HepG2 (cell line): Measurements from ENCODE around the gene TBC1D10A. TPM values are rescaled to one million over a fixed set of nuclear protein-coding genes. Genes with fewer than 3 reads are reported as not detected.

Source experiments
- ATAC-seq: fragments of 200-7000 bp; cut with Tn5 transposase; 3 replicates; pipeline ENCODE4 v1.9.1; 2020; ENCODE audit warnings: mild to moderate bottlenecking, moderate library complexity
- BruUV-seq: library from RNA; stranded (reverse); fragments of 400-500 nt; replicated peaks from 2 replicates; lab custom pipeline; 2021; lab: Mats Ljungman, UMichigan
- CTCF ChIA-PET: fragments of 300-600 bp; formaldehyde crosslinking; extraction: SDS; loops from one replicate; lab custom pipeline; 2021; ENCODE audit warnings: low total read pairs, inconsistent platforms, low intra/inter-chr PET ratio; lab: Yijun Ruan, JAX
- POLR2A ChIA-PET: fragments of 350-600 bp; sonication (Branson Sonifier 250); formaldehyde crosslinking; loops from one replicate; lab custom pipeline; 2020; ENCODE audit warnings: antibody characterized with exemption, inconsistent platforms; lab: Yijun Ruan, JAX
- DNase-seq: peaks from one replicate; pipeline ENCODE4 v3.0.0-alpha.2; 2015; ENCODE audit warnings: low spot score
- FAIRE-seq: peaks from 3 replicates; lab custom pipeline; 2011; peaks lifted over from hg19 to GRCh38; lab: Jason Lieb, UNC
- H2AFZ ChIP-seq: one replicate; pipeline ENCODE4 v1.6.1; 2011; ENCODE audit warnings: low read length, inconsistent platforms
- H3K27ac ChIP-seq: fragments of 300-600 bp; 3 replicates; pipeline ENCODE4 v1.8.0; 2011; ENCODE audit warnings: mixed run types, mild to moderate bottlenecking, mixed read lengths, low read length, inconsistent platforms; ENCODE audit not compliant: insufficient read depth; ENCODE audit errors: extremely low read length
- H3K27me3 ChIP-seq, 2 experiments: fragments of 200-600 bp in 1 of 2; 2 replicates in 1 of 2; 3 replicates in 1 of 2; pipeline versions ENCODE4 v1.6.0 to v1.8.0; 2011; ENCODE audit warnings: low read length in 2 of 2, mild to moderate bottlenecking in 2 of 2, moderate library complexity in 2 of 2, inconsistent platforms in 1 of 2; ENCODE audit not compliant: insufficient read depth in 2 of 2, control insufficient read depth in 1 of 2
- H3K36me3 ChIP-seq, 2 experiments: fragments of 200-600 bp in 1 of 2; replicated peaks in 1 of 2; 2 replicates in 1 of 2; 3 replicates in 1 of 2; pipeline versions ENCODE4 v1.5.1 to v1.8.0; 2011; ENCODE audit warnings: low read length in 2 of 2, inconsistent platforms in 1 of 2; ENCODE audit not compliant: insufficient read depth in 2 of 2, control insufficient read depth in 1 of 2
- H3K4me1 ChIP-seq: 2 replicates; pipeline ENCODE4 v1.5.1; 2012; ENCODE audit warnings: low read length, inconsistent platforms; ENCODE audit not compliant: insufficient read depth
- H3K4me2 ChIP-seq: 2 replicates; pipeline ENCODE4 v1.6.0; 2011; ENCODE audit warnings: low read depth, low read length, inconsistent platforms
- H3K4me3 ChIP-seq, 3 experiments: fragments of 200-600 bp in 1 of 3; sonication (generic), shearing (Covaris generic) in 1 of 3; replicated peaks in 1 of 3; 2 replicates each; pipeline ENCODE4 v1.5.1; 2011 to 2016; ENCODE audit warnings: low read length in 3 of 3, inconsistent platforms in 2 of 3, low read depth in 2 of 3, mild to moderate bottlenecking in 2 of 3, control low read depth in 1 of 3, mixed read lengths in 1 of 3; ENCODE audit not compliant: insufficient read depth in 1 of 3
- H3K79me2 ChIP-seq: one replicate; pipeline ENCODE4 v1.6.1; 2011; ENCODE audit warnings: low read length, inconsistent platforms; ENCODE audit not compliant: insufficient read depth
- H3K9ac ChIP-seq: 2 replicates; pipeline ENCODE4 v1.6.0; 2011; ENCODE audit warnings: mild to moderate bottlenecking, low read depth, low read length, inconsistent platforms; ENCODE audit not compliant: insufficient read depth
- H3K9me3 ChIP-seq: 2 replicates; pipeline ENCODE4 v1.5.1; 2012; ENCODE audit warnings: mild to moderate bottlenecking, low read length
- H4K20me1 ChIP-seq: 2 replicates; pipeline ENCODE4 v1.6.0; 2011; ENCODE audit warnings: inconsistent platforms, mild to moderate bottlenecking, low read length, moderate library complexity; ENCODE audit not compliant: insufficient read depth
- ATF4 ChIP-seq, 2 experiments: fragments of 450-650 bp in 1 of 2; sonication (generic) in 1 of 2; formaldehyde crosslinking; IDR thresholded peaks; 2 replicates each; pipeline versions ENCODE4 v1.5.0 to v1.8.0; 2020 to 2022; ENCODE audit warnings: mild to moderate bottlenecking in 1 of 2, missing genetic modification reagents in 1 of 2
- CEBPB ChIP-seq: IDR thresholded peaks from 2 replicates; pipeline ENCODE4 v1.6.1; 2011; ENCODE audit warnings: low read depth, low read length, improper control_type of control experiment, borderline replicate concordance
- CREB1 ChIP-seq, 2 experiments: fragments of 450-650 bp in 1 of 2; IDR thresholded peaks; 2 replicates each; pipeline ENCODE4 v1.6.1; 2016 to 2017; ENCODE audit warnings: control low read depth in 1 of 2, mild to moderate bottlenecking in 1 of 2, missing compliant biosample characterization in 1 of 2, missing genetic modification characterization in 1 of 2
- FIP1L1 ChIP-seq: fragments of 200-400 bp; formaldehyde crosslinking; IDR thresholded peaks from 2 replicates; pipeline ENCODE4 v1.6.1; 2018; ENCODE audit warnings: low read depth, mild to moderate bottlenecking, low read length, moderate library complexity, borderline replicate concordance; ENCODE audit not compliant: insufficient read depth
- FOSL2 ChIP-seq: sonication (generic); formaldehyde crosslinking; IDR thresholded peaks from 2 replicates; pipeline ENCODE4 v1.4.0; 2020; ENCODE audit warnings: missing genetic modification reagents
- HOMEZ ChIP-seq: IDR thresholded peaks from 2 replicates; pipeline ENCODE4 v1.6.1; 2016; ENCODE audit warnings: low read depth
- ISL2 ChIP-seq: sonication (generic); formaldehyde crosslinking; IDR thresholded peaks from 2 replicates; pipeline ENCODE4 v1.5.0; 2020; ENCODE audit warnings: missing genetic modification reagents
- KDM2A ChIP-seq: sonication (generic); formaldehyde crosslinking; IDR thresholded peaks from 2 replicates; pipeline ENCODE4 v1.4.0; 2020; ENCODE audit warnings: low read depth, missing genetic modification reagents, borderline replicate concordance
- MAFF ChIP-seq: IDR thresholded peaks from 2 replicates; pipeline ENCODE4 v1.6.1; 2011; ENCODE audit warnings: low read depth, low read length, improper control_type of control experiment
- MLLT10 ChIP-seq: sonication (generic); formaldehyde crosslinking; IDR thresholded peaks from 2 replicates; pipeline ENCODE4 v1.4.0; 2020; ENCODE audit warnings: missing genetic modification reagents
- NFE2 ChIP-seq: sonication (generic); formaldehyde crosslinking; IDR thresholded peaks from 2 replicates; pipeline ENCODE4 v1.4.0; 2020; ENCODE audit warnings: missing genetic modification reagents
- NFE2L2 ChIP-seq: fragments of 150-350 bp; IDR thresholded peaks from 2 replicates; pipeline ENCODE4 v1.6.1; 2014; ENCODE audit warnings: low read length
- NFYC ChIP-seq: IDR thresholded peaks from 2 replicates; pipeline ENCODE4 v1.6.1; 2016; ENCODE audit warnings: missing genetic modification reagents, missing compliant biosample characterization
- ZBTB21 ChIP-seq: sonication (generic); formaldehyde crosslinking; IDR thresholded peaks from 2 replicates; pipeline ENCODE4 v1.4.0; 2020; ENCODE audit warnings: missing genetic modification reagents
- ZNF274 ChIP-seq: sonication (generic); formaldehyde crosslinking; IDR thresholded peaks from 2 replicates; pipeline ENCODE4 v1.5.1; 2020; ENCODE audit warnings: mild to moderate bottlenecking, missing genetic modification reagents
- ZNF446 ChIP-seq: sonication (generic); formaldehyde crosslinking; IDR thresholded peaks from 2 replicates; pipeline ENCODE4 v1.5.0; 2020; ENCODE audit warnings: mild to moderate bottlenecking, missing genetic modification reagents
- ZNF768 ChIP-seq: sonication (generic); formaldehyde crosslinking; IDR thresholded peaks from 2 replicates; pipeline ENCODE4 v1.4.0; 2020; ENCODE audit warnings: missing genetic modification reagents
- WGBS: methylation state at CpG from one replicate; pipeline ENCODE4 v1.1.6; 2017; ENCODE audit warnings: low lambda C conversion rate; 5-methylcytosine and 5-hydroxymethylcytosine counted together
- in situ Hi-C: cut with HindIII; loops from 2 replicates; pipeline ENCODE4 v1.10.0; 2017; ENCODE audit warnings: low pct_unique_long_range_greater_than_20kb; ENCODE audit not compliant: extremely low pct_ligation_motif_present
- intact Hi-C: fragments of 100-400 bp; cut with micrococcal nuclease; formaldehyde crosslinking; loops from one replicate; pipeline ENCODE4 v1.10.0; 2022; ENCODE audit not compliant: unreplicated experiment
- polyA plus RNA-seq, 8 experiments: library from polyadenylated mRNA; depleted of rRNA in 3 of 8; stranded (reverse) in 7 of 8; unstranded in 1 of 8; fragments of >200 nt; fragmentation: Illumina TruSeq in 4 of 8; extraction: Trizol in 4 of 8; gene quantifications; 2 replicates each; pipeline versions ENCODE4 v1.2.1 to v1.2.3, GENCODE V29; 2011 to 2016; ENCODE audit warnings: low read depth in 4 of 8, missing spikeins in 1 of 8, mixed read lengths in 1 of 8; ENCODE audit not compliant: insufficient read depth in 1 of 8
- total RNA-seq, 5 experiments: library from RNA; depleted of rRNA; stranded (reverse); fragments of >200 nt; fragmentation: Illumina TruSeq; extraction: Trizol; gene quantifications; 2 replicates each; pipeline ENCODE4 v1.2.3, GENCODE V29; 2016; ENCODE audit warnings: low read depth in 1 of 5

TBC1D10A gene
- total and polyA plus RNA-seq, 2 of the 13 experiments (the other 11 are each of a cell fraction or from before 2014, with no cell fraction given) = 4.2 to 4.9 TPM

- H3K9ac ChIP-seq = no peak overlapping the region
- peaks cover 12 to 49% of the 10 kb centered on the region in 2 experiments for H3K27me3 ChIP-seq
- H3K27ac ChIP-seq = no peak overlapping the region
- no peak overlapping the region for H3K4me2 ChIP-seq
- 4% methylated on average over 8 of the region's 8 CpGs for WGBS
- no peak for TF ChIP-seq NFYC (CRISPR knock-in tag)
- TF ChIP-seq ATF4 (CRISPR knock-in tag; IDR thresholded peaks at IDR 0.05) = peak in 1 of 2 experiments; percentile 54; a peak in 1 of 4 replicates
- no peak for TF ChIP-seq FIP1L1
- TF ChIP-seq CREB1 (IDR thresholded peaks at IDR 0.05) = peak; percentile 35; the same call in 1 of the 2 replicates
- TF ChIP-seq CREB1 (CRISPR knock-in tag; IDR thresholded peaks at IDR 0.05) = no peak
- peak; percentile 58; the same call in 1 of the 2 replicates for TF ChIP-seq CEBPB
- TF ChIP-seq ZNF446 = no peak
- TF ChIP-seq HOMEZ (CRISPR knock-in tag) = no peak
- peak; percentile 67; the same call in 1 of the 2 replicates for TF ChIP-seq ZBTB21 (CRISPR knock-in tag)
- TF ChIP-seq NFE2 (CRISPR knock-in tag) = peak; percentile 65; the same call in 1 of the 2 replicates
- peak; percentile 46; the same call in 1 of the 2 replicates for TF ChIP-seq MAFF
- TF ChIP-seq ZNF274 (CRISPR knock-in tag) = no peak
- peak; percentile 40; the same call in 1 of the 2 replicates for TF ChIP-seq NFE2L2
- TF ChIP-seq KDM2A = 0 out of 2 replicates have a peak, but pooled peaks have one; percentile 12
- no peak for TF ChIP-seq ISL2 (CRISPR knock-in tag)
- TF ChIP-seq MLLT10 = no peak
- peak; percentile 77 for TF ChIP-seq ZNF768
- peak; percentile 15; the same call in 1 of the 2 replicates for TF ChIP-seq FOSL2 (CRISPR knock-in tag)
- no peaks in the 10 kb centered on the region for H4K20me1 ChIP-seq
- no peak overlapping the region; a peak in 1 of 6 replicates for H3K4me3 ChIP-seq
- H3K4me1 ChIP-seq = peaks cover 52% of the 10 kb centered on the region
- no TSS peak for BruUV-seq
- H3K79me2 ChIP-seq = no peaks in the 10 kb centered on the region
- in situ Hi-C loops = loop anchor here (5.0 to 10.0 kb wide), 2 partner anchors 126 to 224 kb away; partner anchors contain the start of gene RNF215
- ChIA-PET CTCF (no interaction called here), POLR2A (interaction anchor here (0.8 kb wide), 1 partner anchor 51 kb away, joined by 3 read pairs; no protein-coding TSS in a partner anchor)
- no peak overlapping the region for H2AFZ ChIP-seq
- no peaks in the 10 kb centered on the region for H3K9me3 ChIP-seq
- ATAC-seq (no peak), DNase-seq (peak; percentile 41), FAIRE-seq (no peak)
- intact Hi-C loops = no loop called here
- H3K36me3 ChIP-seq = no peaks in the 10 kb centered on the region
These were observed 65.6 kb downstream of the TBC1D10A start for GRCh38 chr22:30261134-30261533.
